OCI-LY1 (cell line): Measurements from ENCODE around the gene KDM2A.

Experiments
- H2AFZ ChIP-seq: fragments of 200-600 bp; sonication (generic), shearing (Covaris generic); 2 replicates; pipeline ENCODE4 v1.6.0; 2014; ENCODE audit warnings: antibody characterized with exemption, mild to moderate bottlenecking, low read length
- H3F3A ChIP-seq: fragments of 200-600 bp; sonication (generic), shearing (Covaris generic); 2 replicates; pipeline ENCODE4 v1.6.0; 2014; ENCODE audit warnings: mild to moderate bottlenecking, antibody characterized with exemption, low read length, moderate library complexity; ENCODE audit not compliant: insufficient read depth
- H3K27ac ChIP-seq: fragments of 200-600 bp; sonication (generic); 2 replicates; pipeline ENCODE4 v1.5.1; 2014; ENCODE audit warnings: low read length, mixed run types, mild to moderate bottlenecking, low read depth; ENCODE audit not compliant: poor library complexity, severe bottlenecking
- H3K27me3 ChIP-seq: fragments of 200-600 bp; sonication (generic); 2 replicates; pipeline ENCODE4 v1.6.0; 2014; ENCODE audit warnings: antibody characterized with exemption, mild to moderate bottlenecking, low read length, moderate library complexity; ENCODE audit not compliant: insufficient read depth
- H3K36me3 ChIP-seq: fragments of 200-600 bp; sonication (generic); 2 replicates; pipeline ENCODE4 v1.6.1; 2014; ENCODE audit warnings: mild to moderate bottlenecking, antibody characterized with exemption, low read length, moderate library complexity, mixed read lengths; ENCODE audit not compliant: insufficient read depth
- H3K4me1 ChIP-seq: fragments of 200-600 bp; sonication (generic); 2 replicates; pipeline ENCODE4 v1.5.1; 2014; ENCODE audit warnings: mild to moderate bottlenecking, low read length, moderate library complexity; ENCODE audit not compliant: insufficient read depth, severe bottlenecking
- H3K4me2 ChIP-seq: fragments of 200-600 bp; sonication (generic), shearing (Covaris generic); 2 replicates; pipeline ENCODE4 v1.6.1; 2014; ENCODE audit warnings: low read length
- H3K4me3 ChIP-seq: fragments of 200-600 bp; sonication (generic); 2 replicates; pipeline ENCODE4 v1.5.1; 2014; ENCODE audit warnings: low read length, low read depth, mild to moderate bottlenecking, mixed read lengths; ENCODE audit not compliant: poor library complexity, severe bottlenecking
- H3K79me2 ChIP-seq: fragments of 200-600 bp; shearing (Covaris generic); 2 replicates; pipeline ENCODE4 v1.6.1; 2016; ENCODE audit warnings: mixed run types, low read length, mixed read lengths; ENCODE audit not compliant: insufficient read depth
- H3K9ac ChIP-seq: fragments of 200-600 bp; sonication (generic), shearing (Covaris generic); 2 replicates; pipeline ENCODE4 v1.6.1; 2014; ENCODE audit warnings: mild to moderate bottlenecking, low read length, mixed read lengths
- H3K9me2 ChIP-seq: fragments of 200-600 bp; sonication (generic), shearing (Covaris generic); 2 replicates; pipeline ENCODE4 v1.6.1; 2014; ENCODE audit warnings: low read depth, mild to moderate bottlenecking, low read length, mixed read lengths
- H3K9me3 ChIP-seq: fragments of 200-600 bp; shearing (Covaris generic); 2 replicates; pipeline ENCODE4 v1.6.1; 2014; ENCODE audit warnings: low read length, mixed read lengths
- H4K20me1 ChIP-seq: fragments of 200-600 bp; sonication (generic), shearing (Covaris generic); 2 replicates; pipeline ENCODE4 v1.6.0; 2016; ENCODE audit warnings: mild to moderate bottlenecking, low read length; ENCODE audit not compliant: insufficient read depth
- EZH2 ChIP-seq: fragments of 200-600 bp; sonication (generic), shearing (Covaris generic); IDR thresholded peaks from 2 replicates; pipeline ENCODE4 v1.8.0; 2017; ENCODE audit warnings: borderline replicate concordance, mixed run types, mild to moderate bottlenecking, antibody characterized with exemption, low read length, moderate library complexity, mixed read lengths
- TF ChIP-seq, protein P1 (sequence below): fragments of 200-600 bp; sonication (generic), shearing (Covaris generic); IDR thresholded peaks from 2 replicates; pipeline ENCODE4 v1.5.1; 2017; ENCODE audit warnings: mild to moderate bottlenecking, antibody characterized with exemption, low read length, moderate library complexity, mixed read lengths

KDM2A gene

DNA sequence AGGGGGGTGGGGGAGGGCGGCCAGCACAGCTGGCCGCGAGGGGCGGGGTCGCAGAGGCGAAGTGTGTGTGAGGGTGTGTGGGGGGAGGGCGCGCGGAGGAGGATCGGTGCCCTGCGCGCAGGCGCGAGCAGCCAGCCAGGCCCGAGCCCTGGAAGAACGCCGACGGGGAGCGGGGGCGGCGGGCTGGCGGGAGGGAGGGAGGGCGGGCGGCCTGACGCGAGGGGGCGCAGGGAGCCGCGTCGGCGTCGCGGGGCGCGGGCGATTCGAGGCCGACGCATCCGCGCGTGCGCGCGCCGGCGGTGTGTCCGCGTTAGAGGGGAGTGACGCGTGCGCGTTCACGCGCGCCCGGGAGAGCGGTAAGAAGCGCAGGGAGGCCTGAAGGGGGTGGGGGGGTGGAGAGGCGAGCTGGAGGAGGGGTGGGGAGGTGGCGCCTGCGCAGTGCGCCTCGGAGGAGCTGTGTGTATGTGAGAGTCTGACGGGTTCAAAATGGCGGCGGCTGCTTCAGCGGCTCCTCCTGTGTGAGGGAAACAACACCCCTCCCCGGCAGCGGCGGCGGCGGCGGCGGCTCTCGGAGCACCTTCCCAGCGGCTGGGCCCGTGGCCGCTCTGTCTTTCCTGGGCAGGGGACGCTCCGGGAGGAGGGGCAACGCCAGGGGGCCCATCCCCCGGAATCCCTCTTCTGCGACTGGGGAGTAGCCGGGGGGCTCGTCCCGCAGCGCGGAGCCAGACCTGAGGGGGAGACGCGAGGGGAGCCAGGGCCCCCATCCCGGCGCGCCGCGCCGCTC lies at the start of gene KDM2A:
Gene KDM2A, plus strand, starts transcription at position 463 of the 784 bp plus-strand sequence. CDS start 2,054 bp downstream, outside the sequence.
- peak within 1 kb of the TSS; percentile 70 for H3K27ac ChIP-seq
- H3K9me2 ChIP-seq: no peaks in the 10 kb centered on the region
- H4K20me1 ChIP-seq: no peaks in the 10 kb centered on the region; the same call in 1 of the 2 replicates
- H3K9ac ChIP-seq: peak within 1 kb of the TSS; percentile 94
- H2AFZ ChIP-seq: no peak within 1 kb of the TSS
- H3K79me2 ChIP-seq: peaks cover 42% of the 10 kb centered on the region
- peaks cover 10% of the 10 kb centered on the region; the same call in 1 of the 2 replicates for H3K36me3 ChIP-seq
- H3F3A ChIP-seq: no peaks in the 10 kb centered on the region
- no peaks in the 10 kb centered on the region for H3K9me3 ChIP-seq
- H3K27me3 ChIP-seq: no peaks in the 10 kb centered on the region; the same call in 1 of the 2 replicates
- TF ChIP-seq, protein P1, sequence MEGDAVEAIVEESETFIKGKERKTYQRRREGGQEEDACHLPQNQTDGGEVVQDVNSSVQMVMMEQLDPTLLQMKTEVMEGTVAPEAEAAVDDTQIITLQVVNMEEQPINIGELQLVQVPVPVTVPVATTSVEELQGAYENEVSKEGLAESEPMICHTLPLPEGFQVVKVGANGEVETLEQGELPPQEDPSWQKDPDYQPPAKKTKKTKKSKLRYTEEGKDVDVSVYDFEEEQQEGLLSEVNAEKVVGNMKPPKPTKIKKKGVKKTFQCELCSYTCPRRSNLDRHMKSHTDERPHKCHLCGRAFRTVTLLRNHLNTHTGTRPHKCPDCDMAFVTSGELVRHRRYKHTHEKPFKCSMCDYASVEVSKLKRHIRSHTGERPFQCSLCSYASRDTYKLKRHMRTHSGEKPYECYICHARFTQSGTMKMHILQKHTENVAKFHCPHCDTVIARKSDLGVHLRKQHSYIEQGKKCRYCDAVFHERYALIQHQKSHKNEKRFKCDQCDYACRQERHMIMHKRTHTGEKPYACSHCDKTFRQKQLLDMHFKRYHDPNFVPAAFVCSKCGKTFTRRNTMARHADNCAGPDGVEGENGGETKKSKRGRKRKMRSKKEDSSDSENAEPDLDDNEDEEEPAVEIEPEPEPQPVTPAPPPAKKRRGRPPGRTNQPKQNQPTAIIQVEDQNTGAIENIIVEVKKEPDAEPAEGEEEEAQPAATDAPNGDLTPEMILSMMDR: no peak
- TF ChIP-seq EZH2: no peak
- H3K4me3 ChIP-seq: peak within 1 kb of the TSS; percentile 96
- H3K4me2 ChIP-seq: peak within 1 kb of the TSS; percentile 91
- peaks cover 24% of the 10 kb centered on the region for H3K4me1 ChIP-seq

DNA sequence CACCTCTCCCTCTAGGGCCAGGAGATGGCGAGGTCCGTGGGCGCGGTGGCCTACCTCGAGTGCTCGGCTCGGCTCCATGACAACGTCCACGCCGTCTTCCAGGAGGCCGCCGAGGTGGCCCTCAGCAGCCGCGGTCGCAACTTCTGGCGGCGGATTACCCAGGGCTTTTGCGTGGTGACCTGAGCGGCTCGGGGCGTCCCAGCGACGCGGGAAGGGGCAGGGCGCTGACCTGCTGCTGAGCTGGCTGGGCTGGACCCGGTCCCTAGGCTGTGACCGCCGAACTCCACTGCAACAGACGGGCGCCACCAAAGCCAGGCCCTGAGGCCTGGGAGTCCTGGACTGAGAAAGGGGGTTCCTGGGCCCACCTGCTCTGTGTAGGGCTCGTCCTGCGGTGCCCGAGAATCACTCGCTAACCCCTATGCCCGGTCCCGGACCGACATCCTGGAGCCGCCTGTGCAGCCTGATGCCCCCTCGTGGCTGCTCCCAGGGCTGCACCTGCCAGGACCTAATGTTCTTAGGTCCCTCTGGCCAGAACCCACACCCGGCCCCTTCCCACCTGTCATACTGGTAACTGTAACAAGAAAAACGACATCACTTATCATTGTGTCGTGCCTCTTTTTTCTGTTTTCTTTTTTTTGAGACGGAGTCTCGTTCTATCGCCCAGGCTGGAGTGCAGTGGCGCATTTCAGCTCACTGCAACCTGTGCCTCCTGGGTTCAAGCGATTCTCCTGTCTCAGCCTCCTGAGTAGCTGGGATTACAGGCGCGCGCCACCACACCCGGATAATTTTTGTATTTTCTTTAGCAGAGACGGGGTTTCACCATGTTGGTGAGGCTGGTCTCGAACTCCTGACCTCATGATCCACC lies 47.4 kb upstream of the KDM2A start:
- Histone ChIP-seq H3K27me3 (0 out of 2 replicates have a peak, but pooled peaks cover 2% of the 10 kb centered on the region), H3K27ac (no peak overlapping the region), H3K9ac (no peak overlapping the region), H3K9me2 (no peaks in the 10 kb centered on the region), H4K20me1 (no peaks in the 10 kb centered on the region), H3K9me3 (no peaks in the 10 kb centered on the region), H3K4me2 (no peak overlapping the region), H2AFZ (no peak overlapping the region), H3F3A (no peaks in the 10 kb centered on the region), H3K4me1 (peaks cover 16% of the 10 kb centered on the region), H3K79me2 (no peaks in the 10 kb centered on the region), H3K4me3 (no peak overlapping the region), H3K36me3 (no peaks in the 10 kb centered on the region)
- TF ChIP-seq, protein P1: peak; percentile 73
- TF ChIP-seq EZH2: no peak

DNA sequence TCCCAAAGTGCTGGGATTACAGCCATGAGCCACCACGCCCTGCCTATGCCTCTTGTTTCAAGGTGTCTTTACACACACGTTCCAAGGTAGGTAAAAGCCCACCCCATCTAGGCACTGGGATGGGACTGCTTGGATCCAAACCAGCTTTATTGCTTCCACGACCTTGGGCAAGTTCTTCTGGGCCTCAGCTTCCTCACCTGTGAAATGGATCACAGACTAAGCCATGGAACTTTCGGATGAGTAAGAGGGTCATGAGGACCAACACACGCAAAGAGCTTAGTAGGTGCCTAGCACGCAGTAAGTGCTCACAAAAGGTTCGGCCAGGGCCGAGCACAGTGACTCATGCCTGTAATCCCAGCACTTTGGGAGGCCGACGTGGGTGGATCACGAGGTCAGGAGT lies 46.8 kb upstream of the KDM2A start:
- Histone ChIP-seq H3K79me2 (no peaks in the 10 kb centered on the region), H3K27me3 (0 out of 2 replicates have a peak, but pooled peaks cover under 1% of the 10 kb centered on the region), H3K4me3 (no peak overlapping the region), H3K9ac (no peak overlapping the region), H3K36me3 (no peaks in the 10 kb centered on the region), H3F3A (no peaks in the 10 kb centered on the region), H3K4me2 (no peak overlapping the region), H3K9me2 (no peaks in the 10 kb centered on the region), H4K20me1 (no peaks in the 10 kb centered on the region), H3K9me3 (no peaks in the 10 kb centered on the region), H3K27ac (no peak overlapping the region), H2AFZ (no peak overlapping the region), H3K4me1 (peaks cover 16% of the 10 kb centered on the region)
- no peak for TF ChIP-seq EZH2
- TF ChIP-seq, protein P1: no peak
